PC-3 (cell line): ENCODE measurements around the gene ICAM1. TPM values are rescaled to one million over a fixed set of nuclear protein-coding genes. Genes with fewer than 3 reads are reported as not detected.
A peak's percentile ranks its signal among the peaks of the same experiment; 100 is the strongest.

Experiments
- ATAC-seq: fragments of 200-7000 bp; cut with Tn5 transposase; 2 replicates; pipeline ENCODE4 v1.9.1; 2020; ENCODE audit warnings: mild to moderate bottlenecking, moderate library complexity
- BruUV-seq: library from RNA; stranded (reverse); fragments of 400-500 nt; replicated peaks from 2 replicates; lab custom pipeline; 2021; lab: Mats Ljungman, UMichigan
- CTCF ChIA-PET: fragments of 300-600 bp; sonication (Branson Sonifier 250); formaldehyde crosslinking; loops from one replicate; lab custom pipeline; 2022; ENCODE audit warnings: antibody characterized with exemption; lab: Charles Lee
- POLR2A ChIA-PET: fragments of 300-600 bp; sonication (Branson Sonifier 250); formaldehyde crosslinking; loops from one replicate; lab custom pipeline; 2022; ENCODE audit warnings: antibody characterized with exemption; ENCODE audit not compliant: unreplicated experiment; lab: Charles Lee
- DNase-seq: peaks from one replicate; pipeline ENCODE4 v3.0.0-alpha.2; 2015
- H2AFZ ChIP-seq: fragments of 300-600 bp; sonication (generic); 2 replicates; pipeline ENCODE4 v1.6.0; 2016; ENCODE audit warnings: antibody characterized with exemption, low read length
- H3F3A ChIP-seq: fragments of 300-600 bp; sonication (generic); one replicate; pipeline ENCODE4 v1.6.0; 2017; ENCODE audit warnings: antibody characterized with exemption, low read length, control low read depth, mild to moderate bottlenecking; ENCODE audit not compliant: unreplicated experiment
- H3K27ac ChIP-seq: fragments of 300-600 bp; sonication (generic); 2 replicates; pipeline ENCODE4 v1.5.1; 2016; ENCODE audit warnings: mild to moderate bottlenecking, low read length
- H3K27me3 ChIP-seq: fragments of 300-600 bp; sonication (generic); 2 replicates; pipeline ENCODE4 v1.6.1; 2016; ENCODE audit warnings: low read length, mixed read lengths
- H3K36me3 ChIP-seq: fragments of 300-600 bp; sonication (generic); 2 replicates; pipeline ENCODE4 v1.6.1; 2016; ENCODE audit warnings: low read depth, mixed run types, low read length, mixed read lengths
- H3K4me1 ChIP-seq: fragments of 300-600 bp; sonication (generic); 2 replicates; pipeline ENCODE4 v1.5.1; 2016; ENCODE audit warnings: low read length; ENCODE audit not compliant: insufficient read depth
- H3K4me2 ChIP-seq: fragments of 300-600 bp; sonication (generic); 2 replicates; pipeline ENCODE4 v1.6.0; 2016; ENCODE audit warnings: low read length
- H3K4me3 ChIP-seq: fragments of 300-600 bp; sonication (generic); 2 replicates; pipeline ENCODE4 v1.5.1; 2016; ENCODE audit warnings: mild to moderate bottlenecking, low read length, mixed read lengths
- H3K79me2 ChIP-seq: fragments of 300-600 bp; sonication (generic); 2 replicates; pipeline ENCODE4 v1.6.1; 2017; ENCODE audit warnings: low read length, mixed read lengths
- H3K9ac ChIP-seq: fragments of 300-600 bp; sonication (generic); 2 replicates; pipeline ENCODE4 v1.6.0; 2016; ENCODE audit warnings: mild to moderate bottlenecking, low read length
- H3K9me2 ChIP-seq: fragments of 300-600 bp; sonication (generic); replicated peaks from 2 replicates; pipeline ENCODE4 v1.6.1; 2016; ENCODE audit warnings: mixed run types, low read length, mixed read lengths
- H3K9me3 ChIP-seq: fragments of 300-600 bp; sonication (generic); 2 replicates; pipeline ENCODE4 v1.6.1; 2016; ENCODE audit warnings: low read length, mixed read lengths
- H4K20me1 ChIP-seq: fragments of 300-600 bp; sonication (generic); 2 replicates; pipeline ENCODE4 v1.6.1; 2016; ENCODE audit warnings: low read length, mixed read lengths
- CTCF ChIP-seq: fragments of 300-600 bp; sonication (generic); conservative IDR thresholded peaks from 2 replicates; pipeline ENCODE4 v1.5.1; 2017; ENCODE audit warnings: antibody characterized with exemption, low read depth, mild to moderate bottlenecking, low read length
- EZH2 ChIP-seq: fragments of 300-600 bp; sonication (generic); IDR thresholded peaks from one replicate; pipeline ENCODE4 v1.6.1; 2017; ENCODE audit warnings: antibody characterized with exemption, mild to moderate bottlenecking, low read length; ENCODE audit not compliant: unreplicated experiment
- EZH2phosphoT487 ChIP-seq: fragments of 300-600 bp; sonication (generic); IDR thresholded peaks from 2 replicates; pipeline ENCODE4 v1.6.1; 2018; ENCODE audit warnings: mild to moderate bottlenecking, antibody characterized with exemption, low read length, borderline replicate concordance
- intact Hi-C: fragments of 100-400 bp; cut with micrococcal nuclease; formaldehyde crosslinking; loops from 2 replicates; pipeline ENCODE4 v1.9.0; 2023
- total RNA-seq: library from RNA; depleted of rRNA; stranded (reverse); fragments of >200 nt; gene quantifications from 2 replicates; pipeline ENCODE4 v1.2.3, GENCODE V29; 2014

The ICAM1 gene
- total RNA-seq, 1 experiment from 2014 or later, result 15.3 TPM

GRCh38 chr19:10332158-10332964 lies 61.4 kb downstream of the ICAM1 start:
- Histone ChIP-seq H3K4me2 (peak overlapping the region; percentile 96), H3K4me1 (peaks cover 22% of the 10 kb centered on the region), H2AFZ (peak overlapping the region; percentile 84), H3K9me3 (no peaks in the 10 kb centered on the region), H3K36me3 (peaks cover 27% of the 10 kb centered on the region), H4K20me1 (peaks cover 10% of the 10 kb centered on the region), H3K27ac (no peak overlapping the region), H3K4me3 (peak overlapping the region; percentile 84), H3K9ac (peak overlapping the region; percentile 86), H3K27me3 (no peaks in the 10 kb centered on the region), H3K9me2 (no peaks in the 10 kb centered on the region), H3K79me2 (peaks cover 53% of the 10 kb centered on the region), H3F3A (no peaks in the 10 kb centered on the region)
- intact Hi-C loops, result loop anchor here (10.0 kb wide), 1 partner anchor 52 kb away; the partner anchor contains the start of gene TYK2
- no peak for TF ChIP-seq EZH2
- TF ChIP-seq EZH2phosphoT487, result no peak
- TF ChIP-seq CTCF, result no peak
- POLR2A ChIA-PET, result interaction anchor here (0.5 to 0.6 kb wide), 2 partner anchors 10 to 61 kb away, joined by 4 read pairs; partner anchors contain the start of gene ICAM1
- no peak for ATAC-seq
- BruUV-seq, result TSS peak; percentile 55
- DNase-seq, result no peak
- CTCF ChIA-PET, result interaction anchor here (0.6 to 2.2 kb wide), 2 partner anchors 62 to 84 kb away, joined by 5 to 15 read pairs; partner anchors contain the start of gene ICAM1

- Histone ChIP-seq H3K4me1 (peaks cover 22% of the 10 kb centered on the region), H3K4me3 (peak within 1 kb of the TSS; percentile 84), H3K27ac (peak within 1 kb of the TSS; percentile 55), H3K36me3 (peaks cover 20% of the 10 kb centered on the region), H3K4me2 (peak within 1 kb of the TSS; percentile 96), H3F3A (no peaks in the 10 kb centered on the region), H3K79me2 (peaks cover 50% of the 10 kb centered on the region), H3K27me3 (no peaks in the 10 kb centered on the region), H3K9me2 (no peaks in the 10 kb centered on the region), H4K20me1 (peaks cover 10% of the 10 kb centered on the region), H3K9ac (peak within 1 kb of the TSS; percentile 86), H3K9me3 (no peaks in the 10 kb centered on the region), H2AFZ (peak within 1 kb of the TSS; percentile 84)
- DNase-seq (peak; percentile 98), ATAC-seq (peak; percentile 76)
- POLR2A ChIA-PET, result interaction anchor here (0.5 to 0.6 kb wide), 5 partner anchors 16 to 875 kb away, joined by 4 to 26 read pairs (median 10); partner anchors contain the start of gene ICAM1
- CTCF ChIA-PET, result interaction anchor here (0.6 to 2.2 kb wide), 4 partner anchors 47 to 83 kb away, joined by 5 to 15 read pairs (median 7); partner anchors contain the start of gene ICAM1
- intact Hi-C loops, result loop anchor here (10.0 kb wide), 1 partner anchor 52 kb away; the partner anchor contains the start of gene TYK2
- TF ChIP-seq CTCF, result no peak
- no peak for TF ChIP-seq EZH2phosphoT487
- TF ChIP-seq EZH2, result no peak
- BruUV-seq, result no TSS peak
Measured at GRCh38 chr19:10332965-10333757, 62.2 kb downstream of the ICAM1 start, which contains the start of gene RAVER1. TSS of gene RAVER1 (minus strand) at chr19:10333529. CDS start at chr19:10333507, 22 bp downstream.
